CD1c-positive myeloid dendritic cell (primary cell): ENCODE data around the gene LAG3.

Source experiments
- DNase-seq: peaks from one replicate; pipeline ENCODE4 v3.0.0-alpha.2; 2016; ENCODE audit errors: extremely low spot score

Gene LAG3

GRCh38 chr12:6823182-6824084, 51.1 kb downstream of the LAG3 start:
- no peak for DNase-seq

- DNase-seq: no peak
Observed at GRCh38 chr12:6824085-6824775, 51.9 kb downstream of the LAG3 start.

- DNase-seq: no peak
Observed at GRCh38 chr12:6824901-6825381, 52.6 kb downstream of the LAG3 start.

- DNase-seq: peak; percentile 89
Observed at GRCh38 chr12:6825398-6826124, 53.2 kb downstream of the LAG3 start.

GRCh38 chr12:6826125-6826733, 53.9 kb downstream of the LAG3 start:
- no peak for DNase-seq

GRCh38 chr12:6826734-6827436, 54.6 kb downstream of the LAG3 start:
- no peak for DNase-seq

GRCh38 chr12:6827437-6827911, 55.2 kb downstream of the LAG3 start:
- peak; percentile 44 for DNase-seq
